ENCODE measurements around the gene IKZF5. TPM values are rescaled to one million over a fixed set of nuclear protein-coding genes. Genes with fewer than 3 reads are reported as not detected.

IKZF5 gene
- total and polyA plus RNA-seq, 2 experiments from 2014 or later, result 6.9 to 10.5 TPM

GRCh38 chr10:123013456-123014419, 5.1 kb upstream of the IKZF5 start (continued):
- TF ChIP-seq REST (IDR thresholded peaks at IDR 0.05; ENCODE audit: unreplicated experiment) (no peak), EZH2 (IDR thresholded peaks at IDR 0.05; ENCODE audit: low read depth, unreplicated experiment) (no peak), NANOG (IDR thresholded peaks at IDR 0.05; ENCODE audit: borderline replicate concordance) (no peak), ETS1 (IDR thresholded peaks at IDR 0.05) (no peak), CTCF (conservative IDR thresholded peaks at IDR 0.05; ENCODE audit: low read depth in 2 of 2) (no peak), EZH2phosphoT487 (IDR thresholded peaks at IDR 0.05; ENCODE audit: unreplicated experiment) (no peak), POLR2AphosphoS5 (IDR thresholded peaks at IDR 0.05; ENCODE audit: low read depth) (no peak)

GRCh38 chr10:123011987-123012386, 3.4 kb upstream of the IKZF5 start:
- peaks cover 48% of the 10 kb centered on the region for H3K4me1 Mint-ChIP-seq
- H3K27ac ChIP-seq (ENCODE audit: low read depth), result no peak overlapping the region
- DNase-seq (ENCODE audit: low spot score), result no peak

More at GRCh38 chr10:123011987-123012386, 3.4 kb upstream of the IKZF5 start:
- Mint-ChIP-seq H3K27ac (no peak overlapping the region), H3K4me3 (no peak overlapping the region), H3K27me3 (ENCODE audit: insufficient read depth, low read depth, poor library complexity) (peaks cover 42% of the 10 kb centered on the region), H3K9me3 (peaks cover 2% of the 10 kb centered on the region; the same call in 2 of the 3 replicates), H3K36me3 (ENCODE audit: low read depth) (peaks cover 38% of the 10 kb centered on the region)
- H2AFZ ChIP-seq, result no peak overlapping the region
- H3K4me3 ChIP-seq, result no peak overlapping the region
- H3K27me3 ChIP-seq (ENCODE audit: insufficient read depth), result peaks cover 31% of the 10 kb centered on the region
- H3K4me2 ChIP-seq, result no peak overlapping the region
- H4K20me1 ChIP-seq (replicated peaks; ENCODE audit: insufficient read depth), result no peaks in the 10 kb centered on the region
- H3F3A ChIP-seq (replicated peaks; ENCODE audit: low read depth), result no peaks in the 10 kb centered on the region
- peaks cover 16% of the 10 kb centered on the region for H3K79me2 ChIP-seq (replicated peaks; ENCODE audit: insufficient read depth)
- peaks cover 38% of the 10 kb centered on the region for H3K4me1 ChIP-seq (ENCODE audit: insufficient read depth)
- no peaks in the 10 kb centered on the region for H3K36me3 ChIP-seq (ENCODE audit: insufficient read depth)
- H3K9me2 ChIP-seq (ENCODE audit: insufficient read depth), result no peaks in the 10 kb centered on the region
- no peak for ATAC-seq
- no peak for TF ChIP-seq REST (IDR thresholded peaks at IDR 0.05; ENCODE audit: unreplicated experiment)
- TF ChIP-seq ZNF331 (CRISPR knock-in tag; IDR thresholded peaks at IDR 0.05; ENCODE audit: low read depth), result no peak
- TF ChIP-seq EZH2phosphoT487 (IDR thresholded peaks at IDR 0.05; ENCODE audit: unreplicated experiment), result no peak

Data from GM23338 (cell line).